K562 (cell line): ENCODE measurements around the gene TSPYL6. TPM values are rescaled to one million over a fixed set of nuclear protein-coding genes. Genes with fewer than 3 reads are reported as not detected.

Experiments used
- CBX8 ChIP-seq: fragments of 200-600 bp; sonication (generic); IDR thresholded peaks from 2 replicates; pipeline ENCODE4 v1.6.1; 2012; ENCODE audit warnings: borderline replicate concordance, mixed run types, low read depth, mild to moderate bottlenecking, moderate library complexity, mixed read lengths, low read length, control low read depth, inconsistent platforms; ENCODE audit not compliant: poor library complexity, severe bottlenecking; ENCODE audit errors: extremely low read depth
- DMBX1 ChIP-seq: fragments of 250-450 bp; sonication (Bioruptor Pico); IDR thresholded peaks from 2 replicates; pipeline ENCODE4 v1.8.0; 2022; ENCODE audit warnings: inconsistent platforms, mild to moderate bottlenecking, moderate library complexity, borderline replicate concordance
- FOS ChIP-seq: IDR thresholded peaks from 3 replicates; pipeline ENCODE4 v1.6.1; 2011; ENCODE audit not compliant: insufficient read length; ENCODE audit errors: extremely low read depth
- SMARCA4 ChIP-seq: fragments of 450-650 bp; IDR thresholded peaks from 2 replicates; pipeline ENCODE4 v1.6.1; 2016
- SMC3 ChIP-seq: conservative IDR thresholded peaks from 2 replicates; pipeline ENCODE4 v1.6.1; 2011; ENCODE audit warnings: low read depth, low read length, improper control_type of control experiment; ENCODE audit not compliant: insufficient read depth
- XRCC5 ChIP-seq: fragments of 200-400 bp; formaldehyde crosslinking; IDR thresholded peaks from 2 replicates; pipeline ENCODE4 v1.6.1; 2017; ENCODE audit warnings: low read depth, mild to moderate bottlenecking, low read length
- ZBTB17 ChIP-seq: fragments of 450-650 bp; formaldehyde crosslinking; IDR thresholded peaks from 2 replicates; pipeline ENCODE4 v1.4.0; 2020; ENCODE audit warnings: mild to moderate bottlenecking
- ZFP36 ChIP-seq: fragments of 150-350 bp; IDR thresholded peaks from 2 replicates; pipeline ENCODE4 v1.6.1; 2018; ENCODE audit warnings: low read length, low read depth; ENCODE audit not compliant: partially characterized antibody
- ZNF140 ChIP-seq: fragments of 250-450 bp; sonication (Bioruptor Pico); IDR thresholded peaks from 2 replicates; pipeline ENCODE4 v1.8.0; 2021; ENCODE audit warnings: moderate library complexity, mild to moderate bottlenecking, inconsistent platforms
- ZNF263 ChIP-seq: sonication (generic); formaldehyde crosslinking; IDR thresholded peaks from 2 replicates; pipeline ENCODE4 v1.8.0; 2022; ENCODE audit warnings: mild to moderate bottlenecking, missing genetic modification reagents, borderline replicate concordance
- ZNF830 ChIP-seq: fragments of 250-450 bp; sonication (Bioruptor Pico); IDR thresholded peaks from 2 replicates; pipeline ENCODE4 v1.5.0; 2021; ENCODE audit warnings: mild to moderate bottlenecking
- polyA plus RNA-seq, 8 experiments: library from polyadenylated mRNA; depleted of rRNA in 4 of 8; stranded (reverse) in 5 of 8; unstranded in 3 of 8; fragments of >200 nt; fragmentation: Nextera tagmentation in 2 of 8; fragmentation: Illumina TruSeq in 1 of 8; extraction: Ambion mirVana in 2 of 8; extraction: Trizol in 1 of 8; gene quantifications; 2 replicates each; pipeline versions ENCODE4 v1.2.1 to v1.2.3, GENCODE V29; 2011 to 2014; ENCODE audit warnings: inconsistent platforms in 1 of 8, missing spikeins in 1 of 8
- total RNA-seq, 7 experiments: library from RNA; depleted of rRNA in 6 of 7; stranded (reverse); fragments of >200 nt in 6 of 7; fragmentation: Illumina TruSeq in 2 of 7; extraction: Trizol in 2 of 7; gene quantifications; 2 replicates each; pipeline versions ENCODE4 v1.2.1 to v1.2.3, GENCODE V29; 2011 to 2021; ENCODE audit warnings: low replicate concordance in 1 of 7
- TF ChIP-seq, protein P1 (sequence below): fragments of 200-600 bp; sonication (generic); IDR thresholded peaks from one replicate; pipeline ENCODE4 v1.6.1; 2012; ENCODE audit warnings: mild to moderate bottlenecking, low read depth, low read length, inconsistent platforms
- TF ChIP-seq, protein P2 (sequence below), 2 experiments: fragments of 450-650 bp in 1 of 2; sonication (generic) in 1 of 2; formaldehyde crosslinking in 1 of 2; IDR thresholded peaks in 1 of 2; conservative IDR thresholded peaks in 1 of 2; 2 replicates each; pipeline versions ENCODE4 v1.6.1 to v1.8.1; 2016 to 2023; ENCODE audit warnings: mild to moderate bottlenecking in 2 of 2, moderate library complexity in 2 of 2, inconsistent platforms in 1 of 2, missing genetic modification reagents in 1 of 2

TSPYL6 gene
- total and polyA plus RNA-seq, 9 of the 15 experiments (the other 6 are each of a cell fraction or from before 2014, with no cell fraction given), result 1.5 to 10.1 (median 7.6) TPM

DNA sequence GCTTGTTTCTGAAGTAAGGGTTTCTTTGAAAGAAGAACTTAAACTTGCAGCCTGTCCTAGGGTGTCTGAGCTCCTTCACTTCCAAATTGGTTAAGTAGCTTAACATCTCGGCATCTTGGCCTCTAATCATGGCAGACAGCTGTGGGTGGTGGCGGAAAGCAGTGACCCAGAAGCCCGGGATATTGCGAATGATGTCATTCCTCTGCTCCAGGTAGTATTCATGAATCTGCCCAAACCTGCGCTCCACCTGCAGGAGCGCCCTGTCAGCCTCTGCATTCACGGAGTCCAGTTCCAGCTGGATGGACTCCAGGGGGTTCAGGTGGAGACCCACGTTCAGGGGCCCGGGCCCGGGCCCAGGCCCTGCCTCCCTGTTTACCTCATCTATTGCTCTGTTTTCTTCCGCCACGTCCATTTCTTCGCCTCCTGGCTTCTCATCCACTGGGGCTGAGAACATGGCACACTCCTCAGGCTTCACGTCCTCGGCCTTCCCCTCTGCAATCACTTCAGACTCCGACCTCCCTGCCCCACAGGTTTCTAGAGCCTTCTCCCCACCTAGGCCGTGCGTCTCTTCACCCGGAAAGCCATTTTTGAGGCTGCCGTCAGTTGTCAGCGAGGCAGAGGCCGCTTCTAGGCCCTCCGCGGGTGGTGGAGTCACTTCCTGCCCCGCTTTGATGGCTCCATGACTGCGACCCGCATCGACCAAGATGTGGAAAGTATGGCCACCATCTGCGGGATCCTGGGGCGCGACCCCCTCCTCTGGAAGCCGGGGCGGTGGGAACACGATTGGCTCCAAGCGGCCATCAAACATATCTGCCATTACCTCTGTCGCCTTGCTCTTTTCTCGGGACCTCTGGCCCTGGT, 569 bp downstream of the TSPYL6 start (continued):
- TF ChIP-seq, protein P1, sequence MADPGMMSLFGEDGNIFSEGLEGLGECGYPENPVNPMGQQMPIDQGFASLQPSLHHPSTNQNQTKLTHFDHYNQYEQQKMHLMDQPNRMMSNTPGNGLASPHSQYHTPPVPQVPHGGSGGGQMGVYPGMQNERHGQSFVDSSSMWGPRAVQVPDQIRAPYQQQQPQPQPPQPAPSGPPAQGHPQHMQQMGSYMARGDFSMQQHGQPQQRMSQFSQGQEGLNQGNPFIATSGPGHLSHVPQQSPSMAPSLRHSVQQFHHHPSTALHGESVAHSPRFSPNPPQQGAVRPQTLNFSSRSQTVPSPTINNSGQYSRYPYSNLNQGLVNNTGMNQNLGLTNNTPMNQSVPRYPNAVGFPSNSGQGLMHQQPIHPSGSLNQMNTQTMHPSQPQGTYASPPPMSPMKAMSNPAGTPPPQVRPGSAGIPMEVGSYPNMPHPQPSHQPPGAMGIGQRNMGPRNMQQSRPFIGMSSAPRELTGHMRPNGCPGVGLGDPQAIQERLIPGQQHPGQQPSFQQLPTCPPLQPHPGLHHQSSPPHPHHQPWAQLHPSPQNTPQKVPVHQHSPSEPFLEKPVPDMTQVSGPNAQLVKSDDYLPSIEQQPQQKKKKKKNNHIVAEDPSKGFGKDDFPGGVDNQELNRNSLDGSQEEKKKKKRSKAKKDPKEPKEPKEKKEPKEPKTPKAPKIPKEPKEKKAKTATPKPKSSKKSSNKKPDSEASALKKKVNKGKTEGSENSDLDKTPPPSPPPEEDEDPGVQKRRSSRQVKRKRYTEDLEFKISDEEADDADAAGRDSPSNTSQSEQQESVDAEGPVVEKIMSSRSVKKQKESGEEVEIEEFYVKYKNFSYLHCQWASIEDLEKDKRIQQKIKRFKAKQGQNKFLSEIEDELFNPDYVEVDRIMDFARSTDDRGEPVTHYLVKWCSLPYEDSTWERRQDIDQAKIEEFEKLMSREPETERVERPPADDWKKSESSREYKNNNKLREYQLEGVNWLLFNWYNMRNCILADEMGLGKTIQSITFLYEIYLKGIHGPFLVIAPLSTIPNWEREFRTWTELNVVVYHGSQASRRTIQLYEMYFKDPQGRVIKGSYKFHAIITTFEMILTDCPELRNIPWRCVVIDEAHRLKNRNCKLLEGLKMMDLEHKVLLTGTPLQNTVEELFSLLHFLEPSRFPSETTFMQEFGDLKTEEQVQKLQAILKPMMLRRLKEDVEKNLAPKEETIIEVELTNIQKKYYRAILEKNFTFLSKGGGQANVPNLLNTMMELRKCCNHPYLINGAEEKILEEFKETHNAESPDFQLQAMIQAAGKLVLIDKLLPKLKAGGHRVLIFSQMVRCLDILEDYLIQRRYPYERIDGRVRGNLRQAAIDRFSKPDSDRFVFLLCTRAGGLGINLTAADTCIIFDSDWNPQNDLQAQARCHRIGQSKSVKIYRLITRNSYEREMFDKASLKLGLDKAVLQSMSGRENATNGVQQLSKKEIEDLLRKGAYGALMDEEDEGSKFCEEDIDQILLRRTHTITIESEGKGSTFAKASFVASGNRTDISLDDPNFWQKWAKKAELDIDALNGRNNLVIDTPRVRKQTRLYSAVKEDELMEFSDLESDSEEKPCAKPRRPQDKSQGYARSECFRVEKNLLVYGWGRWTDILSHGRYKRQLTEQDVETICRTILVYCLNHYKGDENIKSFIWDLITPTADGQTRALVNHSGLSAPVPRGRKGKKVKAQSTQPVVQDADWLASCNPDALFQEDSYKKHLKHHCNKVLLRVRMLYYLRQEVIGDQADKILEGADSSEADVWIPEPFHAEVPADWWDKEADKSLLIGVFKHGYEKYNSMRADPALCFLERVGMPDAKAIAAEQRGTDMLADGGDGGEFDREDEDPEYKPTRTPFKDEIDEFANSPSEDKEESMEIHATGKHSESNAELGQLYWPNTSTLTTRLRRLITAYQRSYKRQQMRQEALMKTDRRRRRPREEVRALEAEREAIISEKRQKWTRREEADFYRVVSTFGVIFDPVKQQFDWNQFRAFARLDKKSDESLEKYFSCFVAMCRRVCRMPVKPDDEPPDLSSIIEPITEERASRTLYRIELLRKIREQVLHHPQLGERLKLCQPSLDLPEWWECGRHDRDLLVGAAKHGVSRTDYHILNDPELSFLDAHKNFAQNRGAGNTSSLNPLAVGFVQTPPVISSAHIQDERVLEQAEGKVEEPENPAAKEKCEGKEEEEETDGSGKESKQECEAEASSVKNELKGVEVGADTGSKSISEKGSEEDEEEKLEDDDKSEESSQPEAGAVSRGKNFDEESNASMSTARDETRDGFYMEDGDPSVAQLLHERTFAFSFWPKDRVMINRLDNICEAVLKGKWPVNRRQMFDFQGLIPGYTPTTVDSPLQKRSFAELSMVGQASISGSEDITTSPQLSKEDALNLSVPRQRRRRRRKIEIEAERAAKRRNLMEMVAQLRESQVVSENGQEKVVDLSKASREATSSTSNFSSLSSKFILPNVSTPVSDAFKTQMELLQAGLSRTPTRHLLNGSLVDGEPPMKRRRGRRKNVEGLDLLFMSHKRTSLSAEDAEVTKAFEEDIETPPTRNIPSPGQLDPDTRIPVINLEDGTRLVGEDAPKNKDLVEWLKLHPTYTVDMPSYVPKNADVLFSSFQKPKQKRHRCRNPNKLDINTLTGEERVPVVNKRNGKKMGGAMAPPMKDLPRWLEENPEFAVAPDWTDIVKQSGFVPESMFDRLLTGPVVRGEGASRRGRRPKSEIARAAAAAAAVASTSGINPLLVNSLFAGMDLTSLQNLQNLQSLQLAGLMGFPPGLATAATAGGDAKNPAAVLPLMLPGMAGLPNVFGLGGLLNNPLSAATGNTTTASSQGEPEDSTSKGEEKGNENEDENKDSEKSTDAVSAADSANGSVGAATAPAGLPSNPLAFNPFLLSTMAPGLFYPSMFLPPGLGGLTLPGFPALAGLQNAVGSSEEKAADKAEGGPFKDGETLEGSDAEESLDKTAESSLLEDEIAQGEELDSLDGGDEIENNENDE, result no peak
- no peak for TF ChIP-seq DMBX1 (CRISPR knock-in tag)
- TF ChIP-seq ZNF830, result no peak
- TF ChIP-seq FOS, result no peak
- no peak for TF ChIP-seq ZNF140 (CRISPR knock-in tag)
- no peak for TF ChIP-seq CBX8
- TF ChIP-seq SMARCA4, result no peak
- TF ChIP-seq, protein P2, sequence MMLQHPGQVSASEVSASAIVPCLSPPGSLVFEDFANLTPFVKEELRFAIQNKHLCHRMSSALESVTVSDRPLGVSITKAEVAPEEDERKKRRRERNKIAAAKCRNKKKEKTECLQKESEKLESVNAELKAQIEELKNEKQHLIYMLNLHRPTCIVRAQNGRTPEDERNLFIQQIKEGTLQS (IDR thresholded peaks at IDR 0.05), result peak; percentile 75
- TF ChIP-seq, protein P2 (CRISPR knock-in tag; conservative IDR thresholded peaks at IDR 0.05), result no peak
- TF ChIP-seq ZNF263, result no peak
- TF ChIP-seq SMC3, result no peak
- TF ChIP-seq XRCC5, result no peak
- TF ChIP-seq ZBTB17 (CRISPR knock-in tag), result peak; percentile 65; the same call in 1 of the 2 replicates
- peak; percentile 30 for TF ChIP-seq ZFP36
